HepG2 (cell line): Measurements from ENCODE around the gene LSM2. TPM values are rescaled to one million over a fixed set of nuclear protein-coding genes. Genes with fewer than 3 reads are reported as not detected.

Experiments used
- ARHGAP35 ChIP-seq: sonication (generic); formaldehyde crosslinking; IDR thresholded peaks from 2 replicates; pipeline ENCODE4 v1.9.0; 2022; ENCODE audit warnings: mild to moderate bottlenecking, inconsistent platforms, moderate library complexity, missing genetic modification reagents, borderline replicate concordance
- CAMTA2 ChIP-seq: sonication (generic); formaldehyde crosslinking; IDR thresholded peaks from 2 replicates; pipeline ENCODE4 v1.4.0; 2020; ENCODE audit warnings: mild to moderate bottlenecking, missing genetic modification reagents, borderline replicate concordance
- FOXA3 ChIP-seq: IDR thresholded peaks from 2 replicates; pipeline ENCODE4 v1.6.1; 2016; ENCODE audit warnings: missing genetic modification reagents, missing compliant biosample characterization
- GATA4 ChIP-seq: sonication (generic); IDR thresholded peaks from 2 replicates; pipeline ENCODE4 v1.6.1; 2016; ENCODE audit warnings: antibody characterized with exemption, low read depth, borderline replicate concordance
- IKZF4 ChIP-seq: sonication (generic); formaldehyde crosslinking; IDR thresholded peaks from 2 replicates; pipeline ENCODE4 v1.5.1; 2020; ENCODE audit warnings: borderline replicate concordance, mild to moderate bottlenecking, low read depth, missing genetic modification reagents; ENCODE audit errors: not compliant biosample characterization
- KDM1A ChIP-seq: IDR thresholded peaks from 2 replicates; pipeline ENCODE4 v1.6.1; 2016; ENCODE audit warnings: missing compliant biosample characterization
- MXD4 ChIP-seq: IDR thresholded peaks from 2 replicates; pipeline ENCODE4 v1.6.1; 2016; ENCODE audit warnings: mild to moderate bottlenecking, missing biosample characterization, missing genetic modification reagents
- MXI1 ChIP-seq: IDR thresholded peaks from 3 replicates; pipeline ENCODE4 v1.6.1; 2012; ENCODE audit warnings: low read depth, low read length, inconsistent platforms, borderline replicate concordance
- POLR2AphosphoS5 ChIP-seq: IDR thresholded peaks from 2 replicates; pipeline ENCODE4 v1.6.1; 2012; ENCODE audit warnings: low read depth, low read length
- SIN3A ChIP-seq: IDR thresholded peaks from 2 replicates; pipeline ENCODE4 v1.6.1; 2011; ENCODE audit warnings: low read depth, mild to moderate bottlenecking, control low read depth, low read length, borderline replicate concordance
- SUZ12 ChIP-seq: fragments of 150-350 bp; IDR thresholded peaks from 2 replicates; pipeline ENCODE4 v1.6.1; 2014; ENCODE audit warnings: low read depth, low read length
- ZNF282 ChIP-seq: fragments of 450-650 bp; IDR thresholded peaks from 2 replicates; pipeline ENCODE4 v1.6.1; 2018; ENCODE audit not compliant: partially characterized antibody
- ZNF556 ChIP-seq: sonication (generic); formaldehyde crosslinking; IDR thresholded peaks from 2 replicates; pipeline ENCODE4 v1.4.0; 2020; ENCODE audit warnings: mild to moderate bottlenecking, missing genetic modification reagents, borderline replicate concordance
- ZNF562 ChIP-seq: sonication (generic); formaldehyde crosslinking; IDR thresholded peaks from 2 replicates; pipeline ENCODE4 v1.8.0; 2022; ENCODE audit warnings: missing genetic modification reagents, borderline replicate concordance
- ZNF567 ChIP-seq: sonication (generic); formaldehyde crosslinking; IDR thresholded peaks from 2 replicates; pipeline ENCODE4 v1.8.1; 2023; ENCODE audit warnings: mild to moderate bottlenecking, missing genetic modification reagents, borderline replicate concordance
- ZNF841 ChIP-seq: sonication (generic); formaldehyde crosslinking; IDR thresholded peaks from 2 replicates; pipeline ENCODE4 v1.8.1; 2023; ENCODE audit warnings: missing genetic modification reagents, borderline replicate concordance
- ZSCAN21 ChIP-seq: sonication (generic); formaldehyde crosslinking; IDR thresholded peaks from 2 replicates; pipeline ENCODE4 v1.8.0; 2022; ENCODE audit warnings: mild to moderate bottlenecking, missing genetic modification reagents, moderate library complexity, borderline replicate concordance
- ZSCAN25 ChIP-seq: sonication (generic); formaldehyde crosslinking; IDR thresholded peaks from 2 replicates; pipeline ENCODE4 v1.8.0; 2022; ENCODE audit warnings: mild to moderate bottlenecking, missing genetic modification reagents
- polyA plus RNA-seq, 8 experiments: library from polyadenylated mRNA; depleted of rRNA in 3 of 8; stranded (reverse) in 7 of 8; unstranded in 1 of 8; fragments of >200 nt; fragmentation: Illumina TruSeq in 4 of 8; extraction: Trizol in 4 of 8; gene quantifications; 2 replicates each; pipeline versions ENCODE4 v1.2.1 to v1.2.3, GENCODE V29; 2011 to 2016; ENCODE audit warnings: low read depth in 4 of 8, missing spikeins in 1 of 8, mixed read lengths in 1 of 8; ENCODE audit not compliant: insufficient read depth in 1 of 8
- total RNA-seq, 5 experiments: library from RNA; depleted of rRNA; stranded (reverse); fragments of >200 nt; fragmentation: Illumina TruSeq; extraction: Trizol; gene quantifications; 2 replicates each; pipeline ENCODE4 v1.2.3, GENCODE V29; 2016; ENCODE audit warnings: low read depth in 1 of 5
- TF ChIP-seq, protein P1 (sequence below): sonication (generic); formaldehyde crosslinking; IDR thresholded peaks from 2 replicates; pipeline ENCODE4 v1.4.0; 2020; ENCODE audit warnings: missing genetic modification reagents
- TF ChIP-seq, protein P2 (sequence below): sonication (generic); formaldehyde crosslinking; IDR thresholded peaks from 2 replicates; pipeline ENCODE4 v1.5.0; 2020; ENCODE audit warnings: missing genetic modification reagents
- TF ChIP-seq, protein P3 (sequence below): sonication (generic); formaldehyde crosslinking; IDR thresholded peaks from 2 replicates; pipeline ENCODE4 v1.5.0; 2020; ENCODE audit warnings: missing genetic modification reagents
- TF ChIP-seq, protein P4 (sequence below): sonication (generic); formaldehyde crosslinking; IDR thresholded peaks from 2 replicates; pipeline ENCODE4 v1.8.0; 2022; ENCODE audit warnings: missing genetic modification reagents, mild to moderate bottlenecking, borderline replicate concordance
- TF ChIP-seq, protein P5 (sequence below): sonication (generic); formaldehyde crosslinking; conservative IDR thresholded peaks from 2 replicates; pipeline ENCODE4 v1.4.0; 2020; ENCODE audit warnings: missing genetic modification reagents
- TF ChIP-seq, protein P6 (sequence below): sonication (generic); formaldehyde crosslinking; IDR thresholded peaks from 2 replicates; pipeline ENCODE4 v1.8.0; 2023; ENCODE audit warnings: mild to moderate bottlenecking, missing genetic modification reagents

LSM2 gene
- total and polyA plus RNA-seq, 2 of the 13 experiments (the other 11 are each of a cell fraction or from before 2014, with no cell fraction given): 69.4 to 90.5 TPM

DNA sequence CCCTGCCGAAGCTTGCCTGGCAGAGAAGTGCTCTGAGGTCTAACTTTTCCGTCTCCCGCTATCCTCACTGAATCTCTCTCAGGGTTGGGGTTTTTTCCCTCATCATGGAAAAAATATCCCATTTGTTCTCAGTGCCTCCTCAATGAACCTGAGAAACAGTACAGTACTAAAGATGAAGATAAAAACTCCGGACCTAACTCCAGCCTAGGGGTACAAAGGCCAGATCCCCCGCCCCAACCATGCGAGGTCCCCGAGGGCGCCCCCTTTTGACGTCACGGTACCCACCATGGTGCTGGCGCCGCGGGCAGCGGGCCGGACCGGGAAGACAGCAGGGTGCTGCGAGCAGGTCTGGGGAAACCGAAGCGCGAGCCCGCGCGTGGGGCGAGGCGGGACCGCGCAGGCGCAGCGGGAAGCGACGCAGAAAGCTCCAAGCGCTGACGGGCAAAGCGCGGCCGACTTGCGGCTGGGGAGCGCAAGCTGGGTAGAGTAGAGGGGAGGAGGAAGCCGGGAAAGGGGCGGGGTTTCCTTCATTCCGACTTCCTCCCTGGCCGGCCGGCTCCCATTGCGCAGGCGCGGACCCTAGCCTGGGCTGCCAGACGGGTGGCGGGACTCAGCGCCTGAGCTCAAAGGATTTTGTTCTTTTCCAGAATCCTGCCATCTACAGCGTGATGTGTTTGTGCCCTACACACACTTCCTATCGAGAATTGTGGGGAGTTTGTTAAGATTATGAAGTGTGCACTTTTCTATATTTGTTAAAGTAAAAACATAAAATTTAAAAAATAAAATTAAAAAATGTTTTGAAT, at the start of gene LSM2 (continued):
- TF ChIP-seq, protein P1, sequence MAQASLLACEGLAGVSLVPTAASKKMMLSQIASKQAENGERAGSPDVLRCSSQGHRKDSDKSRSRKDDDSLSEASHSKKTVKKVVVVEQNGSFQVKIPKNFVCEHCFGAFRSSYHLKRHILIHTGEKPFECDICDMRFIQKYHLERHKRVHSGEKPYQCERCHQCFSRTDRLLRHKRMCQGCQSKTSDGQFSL: peak; percentile 71
- TF ChIP-seq ZSCAN25 (CRISPR knock-in tag) (peak; percentile 78), ZNF556 (CRISPR knock-in tag) (peak; percentile 93), GATA4 (peak; percentile 27; the same call in 1 of the 2 replicates), ZNF841 (CRISPR knock-in tag) (no peak; the same call in 1 of the 2 replicates), ARHGAP35 (peak; percentile 84; the same call in 1 of the 2 replicates), SIN3A (peak; percentile 82; the same call in 1 of the 2 replicates), ZNF282 (no peak), CAMTA2 (CRISPR knock-in tag) (no peak), POLR2AphosphoS5 (peak; percentile 86), IKZF4 (CRISPR knock-in tag) (peak; percentile 97), MXI1 (peak; percentile 80; the same call in 2 of the 3 replicates), KDM1A (no peak), MXD4 (CRISPR knock-in tag) (peak; percentile 96), FOXA3 (peak; percentile 57; the same call in 1 of the 2 replicates), ZNF562 (CRISPR knock-in tag) (no peak), ZNF567 (no peak), SUZ12 (no peak), ZSCAN21 (peak; percentile 92; the same call in 1 of the 2 replicates)
- TF ChIP-seq, protein P2, sequence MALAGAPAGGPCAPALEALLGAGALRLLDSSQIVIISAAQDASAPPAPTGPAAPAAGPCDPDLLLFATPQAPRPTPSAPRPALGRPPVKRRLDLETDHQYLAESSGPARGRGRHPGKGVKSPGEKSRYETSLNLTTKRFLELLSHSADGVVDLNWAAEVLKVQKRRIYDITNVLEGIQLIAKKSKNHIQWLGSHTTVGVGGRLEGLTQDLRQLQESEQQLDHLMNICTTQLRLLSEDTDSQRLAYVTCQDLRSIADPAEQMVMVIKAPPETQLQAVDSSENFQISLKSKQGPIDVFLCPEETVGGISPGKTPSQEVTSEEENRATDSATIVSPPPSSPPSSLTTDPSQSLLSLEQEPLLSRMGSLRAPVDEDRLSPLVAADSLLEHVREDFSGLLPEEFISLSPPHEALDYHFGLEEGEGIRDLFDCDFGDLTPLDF (CRISPR knock-in tag): peak; percentile 85
- TF ChIP-seq, protein P3, sequence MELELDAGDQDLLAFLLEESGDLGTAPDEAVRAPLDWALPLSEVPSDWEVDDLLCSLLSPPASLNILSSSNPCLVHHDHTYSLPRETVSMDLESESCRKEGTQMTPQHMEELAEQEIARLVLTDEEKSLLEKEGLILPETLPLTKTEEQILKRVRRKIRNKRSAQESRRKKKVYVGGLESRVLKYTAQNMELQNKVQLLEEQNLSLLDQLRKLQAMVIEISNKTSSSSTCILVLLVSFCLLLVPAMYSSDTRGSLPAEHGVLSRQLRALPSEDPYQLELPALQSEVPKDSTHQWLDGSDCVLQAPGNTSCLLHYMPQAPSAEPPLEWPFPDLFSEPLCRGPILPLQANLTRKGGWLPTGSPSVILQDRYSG (CRISPR knock-in tag): peak; percentile 94
- TF ChIP-seq, protein P4, sequence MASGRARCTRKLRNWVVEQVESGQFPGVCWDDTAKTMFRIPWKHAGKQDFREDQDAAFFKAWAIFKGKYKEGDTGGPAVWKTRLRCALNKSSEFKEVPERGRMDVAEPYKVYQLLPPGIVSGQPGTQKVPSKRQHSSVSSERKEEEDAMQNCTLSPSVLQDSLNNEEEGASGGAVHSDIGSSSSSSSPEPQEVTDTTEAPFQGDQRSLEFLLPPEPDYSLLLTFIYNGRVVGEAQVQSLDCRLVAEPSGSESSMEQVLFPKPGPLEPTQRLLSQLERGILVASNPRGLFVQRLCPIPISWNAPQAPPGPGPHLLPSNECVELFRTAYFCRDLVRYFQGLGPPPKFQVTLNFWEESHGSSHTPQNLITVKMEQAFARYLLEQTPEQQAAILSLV (CRISPR knock-in tag): peak; percentile 97
- TF ChIP-seq, protein P5, sequence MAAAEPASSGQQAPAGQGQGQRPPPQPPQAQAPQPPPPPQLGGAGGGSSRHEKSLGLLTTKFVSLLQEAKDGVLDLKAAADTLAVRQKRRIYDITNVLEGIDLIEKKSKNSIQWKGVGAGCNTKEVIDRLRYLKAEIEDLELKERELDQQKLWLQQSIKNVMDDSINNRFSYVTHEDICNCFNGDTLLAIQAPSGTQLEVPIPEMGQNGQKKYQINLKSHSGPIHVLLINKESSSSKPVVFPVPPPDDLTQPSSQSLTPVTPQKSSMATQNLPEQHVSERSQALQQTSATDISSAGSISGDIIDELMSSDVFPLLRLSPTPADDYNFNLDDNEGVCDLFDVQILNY (CRISPR knock-in tag): no peak; the same call in 1 of the 2 replicates
- TF ChIP-seq, protein P6, sequence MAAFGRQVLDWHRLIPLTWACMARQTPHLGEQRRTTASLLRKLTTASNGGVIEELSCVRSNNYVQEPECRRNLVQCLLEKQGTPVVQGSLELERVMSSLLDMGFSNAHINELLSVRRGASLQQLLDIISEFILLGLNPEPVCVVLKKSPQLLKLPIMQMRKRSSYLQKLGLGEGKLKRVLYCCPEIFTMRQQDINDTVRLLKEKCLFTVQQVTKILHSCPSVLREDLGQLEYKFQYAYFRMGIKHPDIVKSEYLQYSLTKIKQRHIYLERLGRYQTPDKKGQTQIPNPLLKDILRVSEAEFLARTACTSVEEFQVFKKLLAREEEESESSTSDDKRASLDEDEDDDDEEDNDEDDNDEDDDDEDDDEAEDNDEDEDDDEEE: peak; percentile 66
